SKM-1 (cell line): ENCODE data around the gene SLC37A3.
"Not testable (repeated sequence)": the region's sequence is repeated elsewhere in the genome, so short reads cannot be mapped to it uniquely, and the experiment has no call there.

Source experiments
- DNase-seq: peaks from one replicate; lab custom pipeline; 2025; ENCODE audit not compliant: unreplicated experiment; lab: John Stamatoyannopoulos, UW

SLC37A3 gene, protein sequence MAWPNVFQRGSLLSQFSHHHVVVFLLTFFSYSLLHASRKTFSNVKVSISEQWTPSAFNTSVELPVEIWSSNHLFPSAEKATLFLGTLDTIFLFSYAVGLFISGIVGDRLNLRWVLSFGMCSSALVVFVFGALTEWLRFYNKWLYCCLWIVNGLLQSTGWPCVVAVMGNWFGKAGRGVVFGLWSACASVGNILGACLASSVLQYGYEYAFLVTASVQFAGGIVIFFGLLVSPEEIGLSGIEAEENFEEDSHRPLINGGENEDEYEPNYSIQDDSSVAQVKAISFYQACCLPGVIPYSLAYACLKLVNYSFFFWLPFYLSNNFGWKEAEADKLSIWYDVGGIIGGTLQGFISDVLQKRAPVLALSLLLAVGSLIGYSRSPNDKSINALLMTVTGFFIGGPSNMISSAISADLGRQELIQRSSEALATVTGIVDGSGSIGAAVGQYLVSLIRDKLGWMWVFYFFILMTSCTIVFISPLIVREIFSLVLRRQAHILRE

DNA sequence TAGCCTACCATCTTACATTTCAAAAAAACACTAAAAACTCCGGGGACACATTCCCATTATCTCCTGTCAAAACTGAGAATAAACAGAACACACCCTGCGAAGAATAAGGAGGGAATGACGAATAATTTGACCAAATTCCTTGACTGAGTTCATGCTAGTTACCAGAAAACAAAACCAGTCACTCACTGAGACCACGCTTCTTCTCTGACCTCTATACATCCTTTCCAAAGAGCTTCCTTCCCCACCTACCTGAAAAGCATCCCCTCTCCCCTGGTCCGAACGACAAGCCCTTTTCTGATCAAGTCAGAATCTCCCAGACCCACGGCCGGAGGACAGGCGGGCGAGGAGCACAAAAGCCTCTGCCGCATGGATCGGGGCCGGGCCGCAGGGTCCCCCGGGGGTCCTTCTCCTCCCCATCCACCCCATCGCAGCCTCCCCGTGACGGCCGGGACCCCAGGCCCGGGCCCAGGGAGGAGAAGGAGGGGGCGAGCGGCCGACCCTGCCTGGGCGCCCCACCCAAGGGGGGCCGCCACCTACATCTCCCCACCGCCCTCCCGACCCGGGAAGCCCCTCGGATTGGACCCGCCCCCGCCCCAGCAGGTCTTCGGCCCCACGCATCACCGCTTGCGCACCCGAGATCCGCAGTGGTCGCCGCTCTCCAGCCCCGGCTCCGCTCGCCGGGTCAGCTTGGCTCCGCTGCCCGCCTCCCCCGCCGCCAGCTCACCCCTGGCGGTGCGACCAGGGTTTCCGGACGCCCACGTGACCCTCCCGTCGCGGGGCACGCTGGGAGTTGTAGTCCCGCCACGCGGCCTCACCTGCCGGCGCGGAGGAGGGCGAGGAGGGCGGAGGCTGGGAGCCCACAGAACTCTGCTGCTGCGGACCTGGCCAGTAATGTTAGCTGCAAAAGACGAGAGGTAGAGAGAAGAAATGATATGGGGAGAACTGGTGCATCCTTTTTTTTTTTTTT is at the start of gene SLC37A3:
Gene SLC37A3 (minus strand): TSS at position 747 of the 967 bp plus-strand sequence. CDS start 16,004 bp downstream, outside the sequence.
- no peak for DNase-seq

DNA sequence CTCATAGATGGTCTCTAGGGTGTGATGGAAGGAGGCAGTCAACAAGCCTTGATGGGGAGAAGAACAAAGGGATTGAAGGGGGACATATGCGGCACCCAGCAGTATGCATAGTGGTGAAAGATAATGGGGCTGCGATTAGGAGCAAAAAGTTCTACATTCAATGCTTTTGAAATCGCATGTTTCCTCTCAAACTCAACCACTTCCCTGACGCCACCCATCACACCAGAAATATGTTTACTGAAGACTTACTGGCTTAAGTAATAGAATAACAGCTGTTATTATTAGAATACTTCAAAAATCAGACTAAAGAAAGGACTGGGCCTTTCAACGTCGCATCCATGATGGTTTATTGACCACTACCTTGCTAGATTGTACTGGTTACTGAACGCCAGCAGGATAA is 49.5 kb upstream of the SLC37A3 start:
- DNase-seq, result no peak

DNA sequence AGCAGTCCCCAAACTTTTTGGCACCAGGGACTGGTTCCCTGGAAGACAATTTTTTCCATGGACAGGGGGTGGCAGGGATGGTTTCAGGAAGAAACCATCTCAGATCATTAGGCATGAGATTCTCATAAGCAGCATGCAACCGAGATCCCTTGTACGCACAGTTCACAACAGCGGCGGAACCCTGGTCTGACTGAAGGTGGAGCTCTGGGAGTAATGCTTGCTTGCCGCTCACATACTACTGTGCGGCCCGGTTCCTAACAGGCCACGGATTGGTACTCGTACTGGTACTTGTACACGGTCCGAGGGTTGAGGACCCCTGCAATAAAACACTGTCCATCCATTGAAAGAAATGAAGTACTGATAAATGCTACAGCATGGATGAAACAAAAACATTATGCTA is 48.1 kb upstream of the SLC37A3 start:
- no peak for DNase-seq

DNA sequence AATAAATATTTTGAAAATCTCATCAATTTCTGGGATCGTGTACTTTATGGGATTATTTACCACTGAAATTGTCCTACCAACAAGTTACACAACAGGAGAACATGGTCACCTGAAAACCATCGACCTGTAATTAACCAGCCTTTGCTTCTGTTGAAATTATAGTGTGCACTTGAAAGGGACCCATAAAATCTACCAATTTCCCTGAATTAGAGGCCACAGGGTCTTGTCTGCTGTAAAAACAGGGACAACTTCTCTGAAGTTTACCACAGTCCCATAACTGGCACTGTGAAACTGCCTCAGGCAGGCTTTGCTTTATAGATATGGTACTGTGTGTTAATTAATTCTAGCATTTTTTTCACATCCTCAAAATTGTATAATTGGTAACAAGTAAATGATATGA is 43.2 kb upstream of the SLC37A3 start:
- DNase-seq, result no peak

DNA sequence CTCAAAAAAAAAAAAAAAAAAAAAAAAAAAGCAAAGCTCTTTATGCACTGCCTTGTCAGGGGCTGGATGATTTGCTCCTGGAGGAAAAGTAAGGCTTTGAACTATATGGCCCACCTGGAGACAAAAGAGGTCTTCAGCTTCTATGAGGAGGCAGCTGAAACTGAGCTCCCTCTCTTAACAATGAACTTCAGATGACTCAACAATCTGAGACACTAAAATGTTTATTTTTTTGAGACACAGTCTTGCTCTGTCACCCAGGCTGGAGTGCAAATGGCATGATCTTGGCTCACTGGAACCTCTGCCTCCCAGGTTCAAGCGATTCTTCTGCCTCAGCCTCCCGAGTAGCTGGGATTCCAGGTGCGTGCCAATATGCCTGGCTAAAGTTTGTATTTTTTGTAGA is 42.3 kb upstream of the SLC37A3 start:
- no peak for DNase-seq

DNA sequence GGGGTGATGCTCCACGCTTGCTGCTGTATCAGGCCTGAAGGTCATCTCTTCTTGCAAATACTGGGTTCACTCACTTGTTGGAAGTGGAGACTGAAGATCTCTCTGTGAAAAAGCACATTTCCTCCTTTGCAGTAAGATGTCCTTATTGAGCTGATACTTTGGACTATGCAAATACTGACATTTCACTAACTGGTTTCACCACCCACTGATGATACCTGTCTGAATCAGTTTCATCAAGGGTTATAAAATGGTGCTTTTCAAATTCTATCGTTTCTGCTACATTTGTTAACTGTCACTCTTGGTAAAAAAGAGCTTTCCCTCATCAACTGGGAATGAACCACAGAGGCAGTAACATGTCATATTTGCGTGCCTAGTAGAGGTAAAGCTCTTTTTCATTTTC is 41.0 kb upstream of the SLC37A3 start:
- DNase-seq, result no peak

DNA sequence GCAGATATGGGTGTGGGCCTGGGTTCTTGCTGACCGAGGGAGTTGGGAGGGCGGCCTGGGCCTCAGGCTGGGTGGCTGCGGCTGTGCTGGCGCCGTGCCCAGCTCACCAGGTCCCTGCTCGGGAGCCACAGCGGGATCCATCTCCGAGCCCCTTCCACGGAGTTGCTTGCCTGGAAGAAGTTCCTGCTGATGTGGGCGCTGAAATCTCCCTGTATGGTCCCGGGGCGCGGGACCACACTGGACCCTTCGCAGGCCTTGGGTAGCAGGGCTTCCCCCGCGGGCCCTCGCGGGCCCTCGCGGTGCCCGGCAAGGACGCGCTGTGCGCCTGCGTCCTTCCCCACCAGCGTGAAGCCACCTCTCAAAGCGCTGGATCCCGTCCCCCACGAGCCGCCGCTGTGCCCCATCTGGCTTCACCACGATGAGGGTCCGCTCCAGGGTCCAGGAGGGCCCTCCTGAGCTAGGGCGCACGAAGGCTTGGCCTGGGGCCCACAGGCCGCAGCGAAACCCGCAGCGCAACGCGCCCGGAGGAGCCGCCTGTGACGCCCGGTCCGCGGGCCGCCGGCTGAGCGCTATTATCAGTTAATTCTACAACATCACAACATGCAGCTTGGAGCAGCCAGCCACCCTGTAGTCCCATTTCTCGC is 37.0 kb upstream of the SLC37A3 start:
- no peak for DNase-seq

DNA sequence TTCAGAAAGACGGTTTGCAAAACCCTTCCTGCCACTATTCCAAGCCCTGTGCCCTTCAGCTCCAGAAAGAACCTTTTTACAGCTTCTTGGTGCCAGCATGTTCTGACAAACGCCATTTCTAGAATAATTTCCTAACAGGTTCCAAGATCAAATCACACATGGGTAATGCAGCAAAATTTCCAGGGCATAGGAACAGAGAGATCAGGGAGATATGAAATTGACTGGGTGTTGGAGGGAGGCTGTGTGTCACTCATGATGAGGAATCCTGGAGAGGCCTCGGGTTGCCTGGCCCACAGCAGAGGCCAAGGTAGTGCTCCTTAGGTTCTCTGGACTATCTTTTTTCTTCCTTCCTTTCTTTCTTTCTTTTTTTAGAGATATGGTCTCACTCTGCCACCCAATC is 35.1 kb upstream of the SLC37A3 start:
- no peak for DNase-seq

DNA sequence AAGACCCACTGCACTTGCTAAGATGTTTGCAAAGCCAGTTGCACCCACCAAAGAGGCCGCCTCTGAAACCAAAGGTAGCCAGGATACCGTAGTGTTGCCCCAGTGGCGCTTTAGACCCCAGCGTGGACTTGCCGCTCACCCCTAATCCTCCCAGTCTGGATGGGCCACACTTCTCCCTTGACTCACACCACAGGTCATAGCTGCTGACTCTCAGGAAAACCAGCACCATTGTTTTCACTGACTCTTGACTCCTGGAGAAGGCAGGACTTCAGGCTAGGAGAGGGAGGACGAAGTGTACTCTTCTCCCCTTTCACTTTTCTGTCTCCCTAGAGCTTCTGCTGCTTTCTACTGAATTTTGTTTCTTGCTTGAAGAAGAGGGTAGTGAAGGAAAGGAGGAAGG is 27.8 kb upstream of the SLC37A3 start:
- DNase-seq, result no peak

DNA sequence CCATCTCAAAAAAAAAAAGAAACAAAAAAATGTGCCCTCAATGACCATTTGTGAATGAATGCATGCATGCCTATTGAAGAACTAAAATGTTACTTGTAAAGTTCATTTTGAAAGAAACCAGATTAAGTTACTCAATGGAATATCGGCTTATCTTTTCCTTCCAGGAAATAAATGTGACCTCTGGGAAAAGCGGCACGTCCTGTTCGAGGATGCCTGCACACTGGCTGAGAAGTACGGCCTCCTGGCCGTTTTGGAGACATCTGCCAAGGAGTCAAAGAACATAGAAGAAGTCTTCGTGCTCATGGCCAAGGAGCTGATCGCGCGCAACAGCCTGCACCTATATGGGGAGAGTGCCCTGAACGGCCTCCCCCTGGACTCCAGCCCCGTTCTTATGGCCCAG is 27.4 kb upstream of the SLC37A3 start:
- no peak for DNase-seq

DNA sequence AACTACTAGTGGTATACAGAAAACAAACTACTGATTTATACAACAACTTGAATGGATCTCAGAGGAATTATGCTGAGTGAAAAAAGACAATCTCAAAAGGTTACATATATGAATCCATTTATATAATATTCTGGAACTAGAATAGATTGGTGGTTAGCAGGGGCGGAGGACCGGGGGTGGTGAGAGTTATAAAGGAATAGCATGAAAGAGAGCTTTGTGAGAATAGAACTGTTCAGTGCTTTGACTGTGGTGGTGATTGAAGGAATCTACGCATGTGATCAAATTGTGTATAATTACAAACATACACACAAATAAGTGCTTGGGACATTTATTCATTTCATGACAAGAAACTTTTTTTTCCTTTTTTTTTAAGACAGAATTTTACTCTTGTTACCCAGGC is 25.2 kb upstream of the SLC37A3 start:
- no peak for DNase-seq

DNA sequence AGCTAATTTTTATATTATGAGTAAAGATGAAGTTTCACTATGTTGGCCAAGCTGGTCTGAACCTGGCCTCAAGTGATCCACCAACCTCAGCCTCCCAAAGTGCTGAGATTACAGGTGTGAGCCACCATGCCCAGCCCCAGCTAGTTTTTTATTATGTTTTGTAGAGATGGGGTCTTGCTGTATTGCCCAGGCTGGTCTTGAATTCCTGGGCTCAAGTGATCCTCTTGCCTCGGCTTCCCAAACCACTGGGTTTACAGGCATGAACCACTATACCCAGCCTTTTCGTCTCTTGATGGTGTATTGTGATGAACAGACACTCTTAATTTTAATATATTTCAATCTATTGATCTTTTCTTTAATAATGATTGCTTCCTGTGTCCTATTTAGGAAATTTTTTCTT is 23.2 kb upstream of the SLC37A3 start:
- DNase-seq, result no peak

DNA sequence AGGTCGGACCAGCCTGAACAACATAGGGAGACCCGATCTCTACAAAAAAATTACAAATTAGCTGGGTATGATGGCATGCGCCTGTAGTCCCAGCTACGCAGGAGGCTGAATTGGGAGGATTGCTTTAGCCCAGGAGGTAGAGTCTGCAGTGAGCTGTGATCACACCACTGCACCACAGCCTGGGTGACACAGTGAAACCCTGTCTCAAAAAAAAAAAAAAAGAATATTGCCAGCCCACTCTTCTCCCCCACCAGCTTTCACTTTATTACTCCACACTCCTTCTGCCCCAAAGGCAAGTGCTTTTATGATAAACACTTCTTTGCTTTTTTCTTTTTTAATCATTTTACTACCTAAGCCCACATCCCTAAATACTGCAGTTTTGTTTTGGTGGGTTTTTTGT is 20.3 kb upstream of the SLC37A3 start:
- DNase-seq, result no peak

DNA sequence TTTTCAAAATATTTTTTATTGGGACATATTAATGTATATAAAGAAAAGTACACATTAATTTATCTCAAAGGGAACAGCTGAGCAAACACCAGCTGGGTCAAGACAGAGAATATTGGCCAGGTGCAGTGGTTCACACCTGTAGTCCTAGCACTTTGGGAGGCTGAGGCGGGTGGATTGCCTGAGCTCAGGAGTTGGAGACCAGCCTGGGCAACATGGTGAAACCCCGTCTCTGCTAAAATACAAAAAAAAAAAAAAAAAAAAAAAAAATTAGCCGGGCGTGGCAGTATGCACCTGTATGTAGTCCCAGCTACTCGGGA is 19.8 kb upstream of the SLC37A3 start:
- not testable (repeated sequence) for DNase-seq

DNA sequence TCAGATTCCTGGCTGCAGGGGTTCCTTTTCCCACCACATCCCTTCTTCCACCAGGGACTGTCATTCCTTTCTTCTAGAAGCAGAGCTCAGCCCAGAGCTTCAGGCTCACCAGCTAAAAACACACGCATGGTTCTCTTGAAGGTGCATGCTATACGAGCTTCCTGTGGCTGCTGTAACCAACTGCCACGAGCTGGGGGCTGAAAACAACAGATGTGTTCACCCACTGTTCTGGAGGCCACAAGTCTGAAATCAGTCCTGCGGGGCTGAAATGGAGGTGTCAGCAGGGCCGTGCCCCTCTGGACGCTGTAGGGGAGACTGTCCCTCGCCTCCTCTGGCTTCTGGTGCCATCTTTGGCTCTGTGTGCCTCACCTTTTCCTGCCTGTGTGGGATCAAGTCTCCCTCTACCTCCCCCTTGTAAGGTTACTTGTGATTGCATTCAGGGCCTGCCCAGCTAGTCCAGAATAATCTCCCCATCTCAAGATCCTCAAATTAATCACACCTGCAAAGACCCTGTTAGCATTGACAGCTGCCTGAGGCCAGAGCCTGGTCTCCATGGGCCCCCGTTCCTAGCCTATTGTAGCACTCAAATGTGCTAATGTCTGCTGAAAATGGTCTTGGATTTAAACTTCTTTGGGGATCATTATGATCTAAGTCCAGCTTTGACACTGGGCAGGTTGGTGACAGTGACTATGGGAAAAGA is 19.3 kb upstream of the SLC37A3 start:
- DNase-seq, result no peak

DNA sequence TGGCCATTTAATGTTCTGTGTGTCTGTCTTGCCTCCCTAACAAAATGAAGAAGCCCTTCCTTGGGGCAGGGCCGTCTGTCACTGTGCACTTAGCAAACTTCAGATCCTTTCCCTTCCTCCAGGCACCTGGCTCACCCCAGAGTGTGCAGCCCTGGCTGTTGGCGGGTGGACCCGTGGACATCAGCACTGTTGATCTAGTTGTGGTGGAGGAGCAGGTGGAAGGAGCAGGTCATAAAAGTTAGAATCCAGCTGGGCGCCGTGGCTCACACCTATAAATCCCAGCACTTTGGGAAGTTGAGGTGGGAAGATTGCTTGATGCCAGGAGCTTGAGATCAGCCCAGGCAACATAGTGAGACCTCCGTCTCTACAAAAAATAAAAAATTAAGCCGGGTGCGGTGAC is 18.2 kb upstream of the SLC37A3 start:
- DNase-seq, result no peak

DNA sequence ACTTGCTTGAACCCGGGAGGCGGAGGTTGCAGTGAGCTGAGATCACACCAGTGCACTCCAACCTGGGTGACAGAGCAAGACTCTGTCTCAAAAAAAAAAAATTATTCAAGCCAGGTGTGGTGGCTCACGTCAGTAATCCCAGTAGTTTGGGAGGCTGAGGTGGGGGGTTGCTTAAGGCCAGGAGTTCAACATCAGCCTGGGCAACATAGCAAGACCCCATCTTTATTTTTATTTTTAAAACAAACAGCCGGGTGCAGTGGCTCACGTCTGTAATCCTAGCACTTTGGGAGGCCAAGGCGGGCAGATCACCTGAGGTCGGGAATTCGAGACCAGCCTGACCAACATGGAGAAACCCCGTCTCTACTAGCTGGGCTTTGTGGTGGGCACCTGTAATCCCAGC is 17.5 kb upstream of the SLC37A3 start:
- DNase-seq, result not testable (repeated sequence)

DNA sequence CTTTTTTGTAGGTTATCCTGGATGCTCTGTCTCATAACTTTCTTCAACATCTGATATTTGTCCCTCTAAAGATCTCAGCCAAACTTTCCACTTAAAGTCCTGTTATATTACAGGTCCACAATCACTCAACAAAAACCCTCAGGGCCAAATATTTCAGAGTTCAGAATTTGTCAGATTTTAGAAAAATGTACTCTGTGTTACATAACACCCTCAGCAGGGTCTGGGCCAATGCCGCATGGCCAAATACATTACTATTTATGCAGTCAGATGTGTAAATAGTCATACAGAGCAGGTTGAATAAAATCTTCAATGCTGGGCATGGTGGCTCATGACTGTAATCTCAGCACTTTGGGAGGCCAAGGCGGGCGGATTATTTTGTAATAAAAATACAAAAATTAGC is 17.0 kb upstream of the SLC37A3 start:
- no peak for DNase-seq

DNA sequence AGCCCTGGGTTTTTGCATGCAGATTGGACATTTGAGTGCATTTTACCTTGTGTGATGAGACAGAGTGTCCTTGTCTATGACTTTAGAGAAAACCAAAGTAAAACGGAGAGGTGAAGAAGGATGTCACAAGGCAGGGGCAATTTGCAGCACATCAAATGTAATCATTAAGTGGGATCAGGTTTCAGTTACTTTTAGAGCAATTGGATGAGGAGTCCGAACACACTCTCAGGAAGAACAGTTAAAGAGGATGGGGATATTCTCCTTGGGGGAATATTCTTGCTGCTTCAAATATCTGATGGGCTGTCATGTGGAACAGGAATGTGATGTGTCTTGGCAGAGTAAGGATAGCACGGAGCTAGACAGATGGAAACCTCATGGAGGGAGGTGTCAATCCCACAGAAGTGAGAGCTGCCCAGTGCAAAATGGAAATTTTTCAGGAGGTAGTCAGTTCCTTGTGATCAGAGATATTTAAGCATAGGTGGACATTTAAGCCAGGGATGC is 6.3 kb upstream of the SLC37A3 start:
- DNase-seq, result no peak

DNA sequence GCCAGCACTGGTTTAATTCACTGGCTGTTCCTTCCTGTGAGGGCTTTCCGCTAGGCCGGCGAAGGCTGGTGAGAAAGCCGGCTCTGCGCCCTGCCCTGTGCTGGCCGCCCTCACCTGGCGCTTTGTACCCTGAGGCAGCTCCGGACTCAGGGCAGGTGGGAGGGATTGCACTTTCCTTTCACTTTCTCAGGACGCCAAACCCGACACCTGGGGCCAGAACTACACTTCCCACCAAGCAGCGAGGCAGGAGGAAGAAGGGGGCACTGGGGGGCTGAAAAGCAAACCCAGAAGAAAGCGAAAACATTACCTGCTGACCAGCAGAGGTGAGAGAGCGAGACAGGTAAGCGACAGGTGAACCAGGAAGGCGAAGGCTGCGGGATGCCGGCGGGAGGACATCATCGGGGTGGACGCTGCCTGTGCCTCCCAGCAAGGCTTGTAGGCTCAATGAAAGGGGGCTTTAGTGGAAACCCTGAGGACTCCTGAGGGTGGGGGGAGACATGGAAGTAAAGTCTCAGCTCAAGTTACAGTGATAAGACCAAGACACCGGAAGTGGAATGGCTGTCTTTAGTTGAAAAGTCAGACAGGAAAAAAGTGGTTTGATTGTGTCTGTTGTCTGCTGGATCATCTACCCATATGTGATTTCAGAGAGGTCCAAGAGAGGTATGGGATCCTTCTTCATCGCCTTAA is 5.7 kb upstream of the SLC37A3 start, which contains the start of gene RAB19:
Gene RAB19 (plus strand): TSS at position 181 of the 687 bp plus-strand sequence. CDS start 3,589 bp downstream, outside the sequence.
- DNase-seq, result no peak
